SK-N-MC (cell line): ENCODE data around the gene SMAD6.

Experiments
- EZH2 ChIP-seq: fragments of 200-600 bp; sonication (generic); IDR thresholded peaks from one replicate; pipeline ENCODE4 v1.6.1; 2017; ENCODE audit warnings: antibody characterized with exemption
- FOXP2 ChIP-seq: optimal IDR thresholded peaks from 2 replicates; pipeline ENCODE3; 2011; ENCODE audit warnings: mild to moderate bottlenecking, moderate library complexity; ENCODE audit not compliant: insufficient read depth; ENCODE audit errors: extremely low read length, control extremely low read depth
- POLR2AphosphoS5 ChIP-seq: IDR thresholded peaks from 2 replicates; pipeline ENCODE4 v1.6.1; 2012; ENCODE audit warnings: mild to moderate bottlenecking, low read depth, low read length, borderline replicate concordance

GRCh38 chr15:66756295-66756694 is 54.3 kb downstream of the SMAD6 start:
- TF ChIP-seq EZH2 (no peak), POLR2AphosphoS5 (peak; percentile 19; the same call in 1 of the 2 replicates), FOXP2 (peak; percentile 68)
